ENCODE results near the gene DMD. TPM values are rescaled to one million over a fixed set of nuclear protein-coding genes. Genes with fewer than 3 reads are reported as not detected.

The DMD gene
- total RNA-seq, 2 donors from 2014 or later: 19.6 to 24.9 TPM

DNA sequence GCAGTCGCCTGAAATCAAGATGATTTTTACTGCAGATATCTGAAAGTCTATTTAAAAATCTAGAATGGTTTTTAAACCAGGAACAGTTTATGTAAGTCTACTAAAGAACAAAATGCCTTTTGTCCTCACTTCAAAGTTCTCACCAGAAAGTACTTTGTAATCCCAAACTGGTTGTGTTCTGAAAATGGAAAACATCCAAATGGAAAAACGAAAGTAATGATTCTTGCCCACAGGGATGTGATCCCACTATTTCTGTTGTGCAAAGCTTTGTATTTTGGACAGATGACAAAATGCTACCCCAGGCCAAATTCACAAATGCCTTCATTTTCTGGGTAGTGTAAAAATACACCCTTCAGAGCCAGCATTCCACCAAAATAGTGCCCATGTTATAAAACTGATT lies 1874.0 kb downstream of the DMD start:
- no peaks in the 10 kb centered on the region for H3K4me1 ChIP-seq (ENCODE audit: control insufficient read depth, insufficient read depth, low read length)
- H3K27me3 Mint-ChIP-seq (ENCODE audit: insufficient read depth): no peaks in the 10 kb centered on the region
- H3K36me3 Mint-ChIP-seq (ENCODE audit: low read depth): peaks cover 2% of the 10 kb centered on the region
- no peak overlapping the region for H3K4me3 ChIP-seq (ENCODE audit: low read length)
- no peaks in the 10 kb centered on the region for H3K27me3 ChIP-seq (ENCODE audit: control insufficient read depth, insufficient read depth, low read length, poor library complexity, severe bottlenecking)
- no peak overlapping the region for H3K4me3 Mint-ChIP-seq
- H3K4me1 Mint-ChIP-seq: peaks cover 5% of the 10 kb centered on the region
- 83 to 100% methylated on average over 1 to 2 of the region's 2 CpGs for WGBS, 2 experiments (ENCODE audit: insufficient coverage in 1 of 2, insufficient read length in 1 of 2)
- no peak overlapping the region for H3K9ac ChIP-seq (ENCODE audit: extremely low read depth, low read length, poor library complexity, severe bottlenecking)
- no peak overlapping the region for H3K27ac Mint-ChIP-seq
- TF ChIP-seq, protein P1, sequence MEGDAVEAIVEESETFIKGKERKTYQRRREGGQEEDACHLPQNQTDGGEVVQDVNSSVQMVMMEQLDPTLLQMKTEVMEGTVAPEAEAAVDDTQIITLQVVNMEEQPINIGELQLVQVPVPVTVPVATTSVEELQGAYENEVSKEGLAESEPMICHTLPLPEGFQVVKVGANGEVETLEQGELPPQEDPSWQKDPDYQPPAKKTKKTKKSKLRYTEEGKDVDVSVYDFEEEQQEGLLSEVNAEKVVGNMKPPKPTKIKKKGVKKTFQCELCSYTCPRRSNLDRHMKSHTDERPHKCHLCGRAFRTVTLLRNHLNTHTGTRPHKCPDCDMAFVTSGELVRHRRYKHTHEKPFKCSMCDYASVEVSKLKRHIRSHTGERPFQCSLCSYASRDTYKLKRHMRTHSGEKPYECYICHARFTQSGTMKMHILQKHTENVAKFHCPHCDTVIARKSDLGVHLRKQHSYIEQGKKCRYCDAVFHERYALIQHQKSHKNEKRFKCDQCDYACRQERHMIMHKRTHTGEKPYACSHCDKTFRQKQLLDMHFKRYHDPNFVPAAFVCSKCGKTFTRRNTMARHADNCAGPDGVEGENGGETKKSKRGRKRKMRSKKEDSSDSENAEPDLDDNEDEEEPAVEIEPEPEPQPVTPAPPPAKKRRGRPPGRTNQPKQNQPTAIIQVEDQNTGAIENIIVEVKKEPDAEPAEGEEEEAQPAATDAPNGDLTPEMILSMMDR (conservative IDR thresholded peaks at IDR 0.05): no peak
- no peaks in the 10 kb centered on the region for H3K36me3 ChIP-seq (ENCODE audit: control insufficient read depth, insufficient read depth, low read length)
- H3K9me3 Mint-ChIP-seq: peaks cover 55% of the 10 kb centered on the region
- H3K9me3 ChIP-seq (ENCODE audit: control insufficient read depth, low read length): no peaks in the 10 kb centered on the region
- DNase-seq: no peak
- no peak overlapping the region for H3K27ac ChIP-seq (ENCODE audit: low read depth, low read length)

DNA sequence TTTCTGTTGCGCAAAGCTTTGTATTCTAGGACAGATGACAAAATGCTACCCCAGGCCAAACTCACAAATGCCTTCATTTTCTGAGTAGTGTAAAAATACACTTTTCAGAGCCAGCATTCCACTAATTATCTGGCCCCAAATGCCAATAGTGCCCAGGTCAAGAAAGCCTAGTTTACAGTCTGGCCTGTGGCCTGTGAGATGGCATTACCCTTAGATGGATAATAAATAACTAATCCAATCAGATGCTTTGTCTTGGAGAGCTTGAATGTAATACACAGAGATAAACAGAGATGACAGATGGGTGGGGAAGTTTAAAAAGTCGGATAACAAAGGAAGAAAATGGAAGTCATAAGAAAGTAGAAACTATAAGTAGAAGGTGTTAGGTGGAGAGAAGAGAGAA lies 1874.9 kb downstream of the DMD start:
- peaks cover 2% of the 10 kb centered on the region for H3K36me3 Mint-ChIP-seq (ENCODE audit: low read depth)
- H3K27ac Mint-ChIP-seq: no peak overlapping the region
- Histone ChIP-seq H3K27me3 (ENCODE audit: control insufficient read depth, insufficient read depth, low read length, poor library complexity, severe bottlenecking) (no peaks in the 10 kb centered on the region), H3K4me1 (ENCODE audit: control insufficient read depth, insufficient read depth, low read length) (no peaks in the 10 kb centered on the region), H3K4me3 (ENCODE audit: low read length) (no peak overlapping the region), H3K9me3 (ENCODE audit: control insufficient read depth, low read length) (no peaks in the 10 kb centered on the region), H3K36me3 (ENCODE audit: control insufficient read depth, insufficient read depth, low read length) (no peaks in the 10 kb centered on the region), H3K9ac (ENCODE audit: extremely low read depth, low read length, poor library complexity, severe bottlenecking) (no peak overlapping the region), H3K27ac (ENCODE audit: low read depth, low read length) (no peak overlapping the region)
- H3K4me3 Mint-ChIP-seq: no peak overlapping the region
- peaks cover 50% of the 10 kb centered on the region for H3K9me3 Mint-ChIP-seq
- no peaks in the 10 kb centered on the region for H3K27me3 Mint-ChIP-seq (ENCODE audit: insufficient read depth)
- TF ChIP-seq, protein P1 (conservative IDR thresholded peaks at IDR 0.05): no peak
- 94 to 100% methylated on average over 1 to 2 of the region's 2 CpGs for WGBS, 2 experiments (ENCODE audit: insufficient coverage in 1 of 2, insufficient read length in 1 of 2)
- no peak for DNase-seq
- H3K4me1 Mint-ChIP-seq: peaks cover 5% of the 10 kb centered on the region

DNA sequence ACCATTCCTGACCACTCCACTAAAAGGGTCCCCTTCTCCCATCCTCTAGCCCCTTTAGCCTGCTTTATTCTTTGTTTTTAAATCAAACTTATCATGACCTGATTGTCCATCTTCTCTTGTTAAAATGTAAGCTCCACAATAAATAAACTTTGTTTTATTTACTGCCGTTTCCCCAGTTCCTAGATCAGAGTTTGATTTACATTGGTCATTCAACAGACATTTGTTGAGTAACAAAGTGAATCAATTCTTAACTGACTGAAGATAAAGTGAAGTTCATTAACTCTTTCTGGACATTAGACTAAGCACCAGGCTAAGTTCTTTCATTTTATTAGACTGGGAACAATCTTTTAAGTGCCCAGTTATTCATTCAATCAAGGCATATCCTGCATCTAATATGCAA lies 1876.4 kb downstream of the DMD start:
- Mint-ChIP-seq H3K9me3 (peaks cover 47% of the 10 kb centered on the region), H3K27me3 (ENCODE audit: insufficient read depth) (no peaks in the 10 kb centered on the region)

More for the DNA sequence above, 1876.4 kb downstream of the DMD start:
- H3K4me1 ChIP-seq (ENCODE audit: control insufficient read depth, insufficient read depth, low read length): no peaks in the 10 kb centered on the region
- H3K27me3 ChIP-seq (ENCODE audit: control insufficient read depth, insufficient read depth, low read length, poor library complexity, severe bottlenecking): no peaks in the 10 kb centered on the region
- no peak overlapping the region for H3K27ac ChIP-seq (ENCODE audit: low read depth, low read length)
- peaks cover 5% of the 10 kb centered on the region for H3K4me1 Mint-ChIP-seq
- no peaks in the 10 kb centered on the region for H3K9me3 ChIP-seq (ENCODE audit: control insufficient read depth, low read length)
- H3K27ac Mint-ChIP-seq: no peak overlapping the region
- no peak overlapping the region for H3K9ac ChIP-seq (ENCODE audit: extremely low read depth, low read length, poor library complexity, severe bottlenecking)
- peaks cover 2% of the 10 kb centered on the region for H3K36me3 Mint-ChIP-seq (ENCODE audit: low read depth)
- 100% methylated on average over 1 of the region's 1 CpG; no CpG with 5 or more reads in 1 of the 2 experiments for WGBS, 2 experiments (ENCODE audit: insufficient coverage in 1 of 2, insufficient read length in 1 of 2)
- no peak for DNase-seq
- no peak overlapping the region for H3K4me3 Mint-ChIP-seq
- TF ChIP-seq, protein P1 (conservative IDR thresholded peaks at IDR 0.05): no peak
- no peaks in the 10 kb centered on the region for H3K36me3 ChIP-seq (ENCODE audit: control insufficient read depth, insufficient read depth, low read length)
- no peak overlapping the region for H3K4me3 ChIP-seq (ENCODE audit: low read length)
